ENCODE measurements around the gene BRF1. TPM values are rescaled to one million over a fixed set of nuclear protein-coding genes. Genes with fewer than 3 reads are reported as not detected.

Gene BRF1
- total and polyA plus RNA-seq, 2 of the 8 experiments (the other 6 are each of a cell fraction or from before 2014, with no cell fraction given): 7.7 to 18.3 TPM

- H3K4ac ChIP-seq (replicated peaks; ENCODE audit: insufficient read length, low read depth, low read length): no peak overlapping the region
- peaks cover 0 to 6% of the 10 kb centered on the region in 2 experiments for H4K20me1 ChIP-seq (replicated peaks in 1 of 2; ENCODE audit: control insufficient read depth in 1 of 2, insufficient read depth in 2 of 2, low read length in 2 of 2)
- no peak overlapping the region for H3K18ac ChIP-seq (ENCODE audit: extremely low read depth, low read length)
- no peaks in the 10 kb centered on the region for H3K27me3 ChIP-seq (replicated peaks in 1 of 4; ENCODE audit: control insufficient read depth in 3 of 4, extremely low read depth in 1 of 4, insufficient read depth in 3 of 4, low read length in 3 of 4)
- no peaks in the 10 kb centered on the region; a peak in 3 of 8 replicates for H3K36me3 ChIP-seq (ENCODE audit: control insufficient read depth in 2 of 4, insufficient read depth in 4 of 4, low read length in 3 of 4)
- H4K5ac ChIP-seq (ENCODE audit: insufficient read length, low read depth, low read length): no peak overlapping the region
- H3K4me2 ChIP-seq (ENCODE audit: insufficient read depth in 1 of 2, low read depth in 2 of 2, low read length in 2 of 2): no peak overlapping the region
- no peaks in the 10 kb centered on the region for H3K79me1 ChIP-seq (ENCODE audit: low read depth, low read length)
- no peak overlapping the region for H4K91ac ChIP-seq (replicated peaks; ENCODE audit: insufficient read length, low read length)
- no peak for DNase-seq (ENCODE audit: low read depth in 1 of 2, low spot score in 2 of 2)
- H3K23ac ChIP-seq (ENCODE audit: insufficient read length): no peak overlapping the region
- no peak overlapping the region for H4K8ac ChIP-seq (ENCODE audit: extremely low read depth, insufficient read depth, low read length)
- TF ChIP-seq, protein P1, sequence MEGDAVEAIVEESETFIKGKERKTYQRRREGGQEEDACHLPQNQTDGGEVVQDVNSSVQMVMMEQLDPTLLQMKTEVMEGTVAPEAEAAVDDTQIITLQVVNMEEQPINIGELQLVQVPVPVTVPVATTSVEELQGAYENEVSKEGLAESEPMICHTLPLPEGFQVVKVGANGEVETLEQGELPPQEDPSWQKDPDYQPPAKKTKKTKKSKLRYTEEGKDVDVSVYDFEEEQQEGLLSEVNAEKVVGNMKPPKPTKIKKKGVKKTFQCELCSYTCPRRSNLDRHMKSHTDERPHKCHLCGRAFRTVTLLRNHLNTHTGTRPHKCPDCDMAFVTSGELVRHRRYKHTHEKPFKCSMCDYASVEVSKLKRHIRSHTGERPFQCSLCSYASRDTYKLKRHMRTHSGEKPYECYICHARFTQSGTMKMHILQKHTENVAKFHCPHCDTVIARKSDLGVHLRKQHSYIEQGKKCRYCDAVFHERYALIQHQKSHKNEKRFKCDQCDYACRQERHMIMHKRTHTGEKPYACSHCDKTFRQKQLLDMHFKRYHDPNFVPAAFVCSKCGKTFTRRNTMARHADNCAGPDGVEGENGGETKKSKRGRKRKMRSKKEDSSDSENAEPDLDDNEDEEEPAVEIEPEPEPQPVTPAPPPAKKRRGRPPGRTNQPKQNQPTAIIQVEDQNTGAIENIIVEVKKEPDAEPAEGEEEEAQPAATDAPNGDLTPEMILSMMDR (IDR thresholded peaks at IDR 0.05; ENCODE audit: control extremely low read depth in 1 of 3, insufficient read depth in 1 of 3, low read depth in 1 of 3, low read length in 3 of 3): no peak
- TF ChIP-seq CHD2 (IDR thresholded peaks at IDR 0.05; ENCODE audit: low read length) (no peak), CREB1 (IDR thresholded peaks at IDR 0.05) (no peak), SUZ12 (IDR thresholded peaks at IDR 0.05; ENCODE audit: low read length) (no peak), HDAC2 (IDR thresholded peaks at IDR 0.05; ENCODE audit: borderline replicate concordance in 1 of 2, low read depth in 2 of 2, low read length in 2 of 2) (no peak), CBX5 (IDR thresholded peaks at IDR 0.05; ENCODE audit: low read depth, low read length) (no peak)
- TF ChIP-seq, protein P2, sequence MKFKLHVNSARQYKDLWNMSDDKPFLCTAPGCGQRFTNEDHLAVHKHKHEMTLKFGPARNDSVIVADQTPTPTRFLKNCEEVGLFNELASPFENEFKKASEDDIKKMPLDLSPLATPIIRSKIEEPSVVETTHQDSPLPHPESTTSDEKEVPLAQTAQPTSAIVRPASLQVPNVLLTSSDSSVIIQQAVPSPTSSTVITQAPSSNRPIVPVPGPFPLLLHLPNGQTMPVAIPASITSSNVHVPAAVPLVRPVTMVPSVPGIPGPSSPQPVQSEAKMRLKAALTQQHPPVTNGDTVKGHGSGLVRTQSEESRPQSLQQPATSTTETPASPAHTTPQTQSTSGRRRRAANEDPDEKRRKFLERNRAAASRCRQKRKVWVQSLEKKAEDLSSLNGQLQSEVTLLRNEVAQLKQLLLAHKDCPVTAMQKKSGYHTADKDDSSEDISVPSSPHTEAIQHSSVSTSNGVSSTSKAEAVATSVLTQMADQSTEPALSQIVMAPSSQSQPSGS (IDR thresholded peaks at IDR 0.05; ENCODE audit: low read length): no peak
- no peak overlapping the region for H3K56ac ChIP-seq (replicated peaks; ENCODE audit: insufficient read length, low read depth, low read length)
- no peak overlapping the region for H2BK5ac ChIP-seq (ENCODE audit: low read depth, low read length)
- no peak overlapping the region for H2BK20ac ChIP-seq (ENCODE audit: low read length)
- no peak overlapping the region for H2BK12ac ChIP-seq (ENCODE audit: low read depth, low read length)
- no peak overlapping the region for H2AK5ac ChIP-seq (ENCODE audit: low read depth, low read length)
- peaks cover 2% of the 10 kb centered on the region; the same call in 1 of the 2 replicates for H3K23me2 ChIP-seq (ENCODE audit: low read depth, low read length)
- H3K9ac ChIP-seq (replicated peaks in 1 of 4; ENCODE audit: extremely low read depth in 1 of 4, low read depth in 3 of 4, low read length in 3 of 4): no peak overlapping the region
- H3K4me1 ChIP-seq (replicated peaks in 1 of 4; ENCODE audit: control insufficient read depth in 3 of 4, insufficient read depth in 4 of 4, low read length in 3 of 4): no peaks in the 10 kb centered on the region
- H3K79me2 ChIP-seq (ENCODE audit: control insufficient read depth in 1 of 2, insufficient read depth in 2 of 2, low read length in 2 of 2): no peaks in the 10 kb centered on the region
- H2BK15ac ChIP-seq (ENCODE audit: low read length): no peak overlapping the region
- ChIA-PET POLR2A (ENCODE audit: partially characterized antibody) (no interaction called here), CTCF (ENCODE audit: partially characterized antibody) (interaction anchor here (0.7 to 2.4 kb wide), 5 partner anchors 13 to 65 kb away, joined by 3 to 7 read pairs (median 5); no protein-coding TSS in a partner anchor)
- 81% methylated on average over 10 of the region's 10 CpGs; no CpG with 5 or more reads in 1 of the 2 experiments for WGBS, 2 experiments (ENCODE audit: extremely low coverage in 1 of 2, insufficient coverage in 1 of 2, insufficient read length in 1 of 2, insufficient replicate concordance in 2 of 2, low coverage in 1 of 2, low lambda C conversion rate in 2 of 2, missing lambda C conversion rate in 1 of 2)
- H3K14ac ChIP-seq (ENCODE audit: insufficient read length): no peak overlapping the region
- H2BK120ac ChIP-seq (replicated peaks; ENCODE audit: low read depth, low read length): no peak overlapping the region
- H3K9me3 ChIP-seq (ENCODE audit: insufficient read depth in 2 of 2, low read depth in 1 of 2, low read length in 1 of 2): no peaks in the 10 kb centered on the region
- no peak overlapping the region for H2AFZ ChIP-seq (ENCODE audit: low read length)
- H3K4me3 ChIP-seq (ENCODE audit: extremely low read depth in 1 of 4, insufficient read depth in 2 of 4, low read depth in 3 of 4, low read length in 4 of 4): no peak overlapping the region
- no peak for FAIRE-seq
- H3K27ac ChIP-seq (ENCODE audit: low read depth, low read length): no peak overlapping the region
These were observed 74.6 kb downstream of the BRF1 start for GRCh38 chr14:105226198-105226597.
